Measurements from ENCODE around the gene GAS2L2. TPM values are rescaled to one million over a fixed set of nuclear protein-coding genes. Genes with fewer than 3 reads are reported as not detected.

Gene GAS2L2
- 0.04 TPM for total RNA-seq
- not detected for polyA plus RNA-seq (ENCODE audit: insufficient read depth in 1 of 8, insufficient read length in 8 of 8, low replicate concordance in 1 of 8)
- long read RNA-seq, donor 1 = 0 reads
- long read RNA-seq, donor 2 = 0 reads
- long read RNA-seq, donor 3 = 0 reads
- long read RNA-seq, donor 4 = 0 reads
- long read RNA-seq, donor 5 = 0 reads
- long read RNA-seq, donor 6 = 0 reads
- long read RNA-seq, donor 7 = 0 reads
- long read RNA-seq, donor 8 = 0 reads
- long read RNA-seq, donor 9 = 0 reads
- long read RNA-seq, donor 10 = 0 reads
- long read RNA-seq, donor 11 = 0 reads

DNA sequence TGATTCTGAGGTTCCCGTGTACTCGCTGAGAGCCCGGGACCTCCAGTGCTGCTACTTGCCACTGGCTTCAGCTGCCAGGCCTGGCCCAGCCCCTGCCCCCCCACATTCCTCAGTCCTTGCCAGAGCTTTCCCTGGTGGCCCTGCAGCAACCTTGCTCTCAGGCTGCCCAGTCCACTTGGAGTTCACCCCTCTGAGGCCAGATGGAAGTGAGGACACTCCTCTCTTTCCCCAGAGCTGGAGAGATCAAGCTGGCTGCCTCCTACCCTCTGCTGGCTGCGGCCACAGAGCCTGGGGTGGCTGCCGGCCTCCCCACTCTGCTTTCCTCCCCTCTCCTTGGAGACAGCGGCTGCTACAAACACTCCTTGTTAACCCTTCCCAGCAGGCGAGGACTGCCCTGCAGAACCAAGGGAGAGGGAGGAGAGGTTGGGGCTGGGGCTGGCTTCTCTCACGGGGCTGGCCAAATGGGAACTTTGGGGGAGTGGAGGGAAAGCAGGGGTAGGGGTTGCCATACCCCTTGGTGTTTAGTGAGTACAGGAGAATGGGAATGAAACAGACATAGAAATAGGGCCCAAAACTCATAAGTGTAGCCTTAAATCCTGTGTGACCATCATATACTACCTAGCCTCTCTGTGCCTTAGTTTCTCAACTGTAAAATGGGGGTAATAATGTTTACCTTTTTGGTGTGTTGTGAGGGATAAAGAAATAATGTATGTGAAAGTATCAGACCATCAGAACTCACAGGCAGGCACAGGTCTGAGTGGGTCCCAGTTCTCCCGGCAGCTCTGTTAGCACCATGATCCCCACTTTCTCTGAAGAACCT, at the start of gene GAS2L2:
Gene GAS2L2, minus strand, starts transcription at position 295 of the 820 bp plus-strand sequence. CDS start 389 bp downstream, outside the sequence.
- WGBS (ENCODE audit: insufficient coverage) = 29% methylated on average over 6 of the region's 9 CpGs
- DNase-seq = no peak
- Histone ChIP-seq H3K36me3 (ENCODE audit: control insufficient read depth, insufficient read depth, low read length) (no peaks in the 10 kb centered on the region), H3K27ac (ENCODE audit: low read length) (no peak within 1 kb of the TSS), H3K27me3 (ENCODE audit: control insufficient read depth, insufficient read depth, low read length) (peaks cover 37% of the 10 kb centered on the region), H3K4me1 (ENCODE audit: control insufficient read depth, insufficient read depth, low read length) (no peaks in the 10 kb centered on the region), H3K4me3 (ENCODE audit: low read length) (no peak within 1 kb of the TSS), H3K9me3 (replicated peaks; ENCODE audit: control insufficient read depth, low read depth, low read length) (no peaks in the 10 kb centered on the region)

DNA sequence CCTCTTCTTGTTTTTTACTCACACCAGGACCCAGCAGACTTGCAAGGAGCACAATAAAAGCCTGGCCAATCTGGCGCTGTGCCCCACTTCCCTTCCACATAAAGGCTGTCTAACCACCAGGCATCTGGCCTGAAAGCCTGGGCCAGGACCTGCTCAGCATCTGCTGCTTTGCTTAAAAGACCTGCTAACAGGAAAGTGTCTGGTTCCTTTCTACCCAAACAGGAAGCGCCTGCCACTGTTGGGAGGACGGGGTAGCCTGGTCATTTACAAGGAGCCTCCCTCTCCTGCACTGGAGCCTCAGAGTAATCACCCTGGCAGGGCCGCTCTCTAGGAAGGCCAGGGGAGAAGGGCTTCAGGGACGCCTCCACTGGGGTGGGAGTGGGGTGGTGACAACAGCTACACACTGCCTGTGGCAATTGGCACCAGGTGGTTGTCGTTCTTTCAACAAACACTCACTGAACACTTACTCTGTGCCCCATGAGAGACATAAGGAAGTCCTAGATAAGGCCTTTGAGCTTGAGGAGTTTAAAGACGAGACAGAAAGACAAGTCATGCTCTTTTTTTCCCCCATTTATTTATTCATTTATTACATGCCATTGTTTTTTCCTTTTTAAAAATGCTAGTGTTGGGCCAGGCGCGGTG, 48.7 kb upstream of the GAS2L2 start:
- peaks cover 13% of the 10 kb centered on the region for H3K27me3 ChIP-seq (ENCODE audit: control insufficient read depth, insufficient read depth, low read length)
- H3K27ac ChIP-seq (ENCODE audit: low read length) = peak overlapping the region; percentile 69
- H3K4me3 ChIP-seq (ENCODE audit: low read length) = no peak overlapping the region
- peak; percentile 86 for DNase-seq
- 20% methylated on average over 1 of the region's 9 CpGs for WGBS (ENCODE audit: insufficient coverage)
- no peaks in the 10 kb centered on the region for H3K9me3 ChIP-seq (replicated peaks; ENCODE audit: control insufficient read depth, low read depth, low read length)
- H3K4me1 ChIP-seq (ENCODE audit: control insufficient read depth, insufficient read depth, low read length) = peaks cover 20% of the 10 kb centered on the region
- H3K36me3 ChIP-seq (ENCODE audit: control insufficient read depth, insufficient read depth, low read length) = no peaks in the 10 kb centered on the region

DNA sequence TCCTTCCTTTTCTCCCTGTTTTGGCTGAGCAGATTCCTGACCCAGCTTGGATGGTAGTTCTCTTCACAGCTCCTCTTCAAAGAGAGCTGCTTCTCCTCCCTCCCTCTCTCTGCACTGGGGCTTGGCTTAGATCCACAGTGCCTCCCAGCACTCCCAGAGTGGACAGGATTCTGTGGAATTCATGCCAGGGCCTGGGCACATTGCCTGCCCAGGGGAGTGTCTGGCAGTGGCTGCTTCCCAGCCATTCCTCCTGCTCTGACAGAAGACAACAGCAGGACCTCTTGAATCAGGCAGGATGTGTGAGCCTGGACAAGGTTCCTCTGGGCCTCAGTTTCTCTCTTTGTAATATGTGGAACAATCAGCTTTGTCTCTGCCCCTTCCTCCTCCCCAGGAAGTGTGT, 46.9 kb upstream of the GAS2L2 start:
- Histone ChIP-seq H3K27ac (ENCODE audit: low read length) (no peak overlapping the region), H3K9me3 (replicated peaks; ENCODE audit: control insufficient read depth, low read depth, low read length) (no peaks in the 10 kb centered on the region), H3K4me3 (ENCODE audit: low read length) (no peak overlapping the region), H3K36me3 (ENCODE audit: control insufficient read depth, insufficient read depth, low read length) (no peaks in the 10 kb centered on the region), H3K27me3 (ENCODE audit: control insufficient read depth, insufficient read depth, low read length) (peaks cover 24% of the 10 kb centered on the region), H3K4me1 (ENCODE audit: control insufficient read depth, insufficient read depth, low read length) (peaks cover 27% of the 10 kb centered on the region)
- DNase-seq = peak; percentile 85

DNA sequence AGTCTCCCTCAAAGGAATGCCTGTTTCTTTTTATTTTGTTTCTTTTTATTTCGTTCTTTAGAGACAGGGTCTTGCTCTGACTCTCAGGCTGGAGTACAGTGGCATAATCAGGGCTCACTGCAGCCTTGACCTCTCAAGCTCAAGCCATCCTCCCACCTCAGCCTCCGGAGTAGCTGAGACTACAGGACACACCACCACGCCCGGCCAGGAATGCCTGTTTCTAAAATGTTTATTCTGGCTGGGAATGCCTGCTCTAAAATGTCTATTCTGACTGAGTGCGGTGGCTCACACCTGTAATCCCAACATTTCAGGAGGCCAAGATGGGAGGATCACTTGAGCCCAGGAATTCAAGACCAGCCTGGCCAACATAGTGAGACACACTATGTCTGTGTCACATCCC, 44.9 kb upstream of the GAS2L2 start:
- no peak for DNase-seq
- Histone ChIP-seq H3K36me3 (ENCODE audit: control insufficient read depth, insufficient read depth, low read length) (no peaks in the 10 kb centered on the region), H3K9me3 (replicated peaks; ENCODE audit: control insufficient read depth, low read depth, low read length) (no peaks in the 10 kb centered on the region), H3K4me3 (ENCODE audit: low read length) (no peak overlapping the region), H3K4me1 (ENCODE audit: control insufficient read depth, insufficient read depth, low read length) (peaks cover 27% of the 10 kb centered on the region), H3K27me3 (ENCODE audit: control insufficient read depth, insufficient read depth, low read length) (peaks cover 43% of the 10 kb centered on the region), H3K27ac (ENCODE audit: low read length) (no peak overlapping the region)
- 62% methylated on average over 5 of the region's 5 CpGs for WGBS (ENCODE audit: insufficient coverage)

DNA sequence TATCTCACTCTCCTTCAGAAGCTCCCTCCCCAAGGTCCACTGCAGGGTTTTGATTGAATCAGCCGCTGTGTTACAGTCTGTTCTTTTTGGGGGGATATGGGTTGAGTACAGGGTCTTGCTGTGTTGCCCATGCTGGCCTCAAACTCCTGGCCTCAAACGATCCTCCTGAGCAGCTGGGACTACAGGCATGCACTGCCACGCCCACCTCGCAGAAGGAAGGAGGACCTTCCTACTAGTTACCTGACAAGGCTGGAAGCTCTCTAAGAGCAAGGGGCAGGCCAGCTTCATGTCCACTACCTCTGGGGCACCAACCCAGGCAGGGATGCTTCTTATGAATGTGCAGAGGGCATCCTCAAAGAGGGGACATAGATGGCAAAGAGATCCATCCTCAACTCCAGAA, 44.3 kb upstream of the GAS2L2 start:
- no peak overlapping the region for H3K27ac ChIP-seq (ENCODE audit: low read length)
- no peak overlapping the region for H3K4me3 ChIP-seq (ENCODE audit: low read length)
- H3K9me3 ChIP-seq (replicated peaks; ENCODE audit: control insufficient read depth, low read depth, low read length) = no peaks in the 10 kb centered on the region
- H3K4me1 ChIP-seq (ENCODE audit: control insufficient read depth, insufficient read depth, low read length) = peaks cover 27% of the 10 kb centered on the region
- H3K27me3 ChIP-seq (ENCODE audit: control insufficient read depth, insufficient read depth, low read length) = peaks cover 43% of the 10 kb centered on the region
- 31% methylated on average over 2 of the region's 4 CpGs for WGBS (ENCODE audit: insufficient coverage)
- DNase-seq = no peak
- no peaks in the 10 kb centered on the region for H3K36me3 ChIP-seq (ENCODE audit: control insufficient read depth, insufficient read depth, low read length)

DNA sequence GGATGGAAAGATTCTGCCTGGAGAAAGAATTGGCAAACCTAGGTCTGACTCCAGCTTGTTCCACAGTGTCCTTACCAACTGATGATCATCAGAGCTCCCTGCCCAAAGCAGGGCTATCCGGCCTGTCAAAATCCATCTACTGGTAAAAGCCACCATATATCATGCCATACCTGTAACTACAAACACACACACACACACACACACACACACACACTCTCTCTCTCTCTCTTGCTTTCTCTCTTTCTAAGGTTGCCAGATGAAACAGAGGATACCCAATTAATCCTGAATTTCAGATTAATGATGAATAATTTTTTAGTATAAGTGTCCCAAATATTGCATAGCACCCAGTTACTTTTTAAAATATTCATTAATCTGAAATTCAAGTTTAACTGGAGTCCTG, 43.9 kb upstream of the GAS2L2 start:
- Histone ChIP-seq H3K4me3 (ENCODE audit: low read length) (no peak overlapping the region), H3K27ac (ENCODE audit: low read length) (no peak overlapping the region), H3K27me3 (ENCODE audit: control insufficient read depth, insufficient read depth, low read length) (peaks cover 47% of the 10 kb centered on the region), H3K36me3 (ENCODE audit: control insufficient read depth, insufficient read depth, low read length) (no peaks in the 10 kb centered on the region), H3K4me1 (ENCODE audit: control insufficient read depth, insufficient read depth, low read length) (peaks cover 27% of the 10 kb centered on the region), H3K9me3 (replicated peaks; ENCODE audit: control insufficient read depth, low read depth, low read length) (no peaks in the 10 kb centered on the region)
- DNase-seq = no peak
- WGBS (ENCODE audit: insufficient coverage) = 57% methylated on average over 1 of the region's 1 CpG

DNA sequence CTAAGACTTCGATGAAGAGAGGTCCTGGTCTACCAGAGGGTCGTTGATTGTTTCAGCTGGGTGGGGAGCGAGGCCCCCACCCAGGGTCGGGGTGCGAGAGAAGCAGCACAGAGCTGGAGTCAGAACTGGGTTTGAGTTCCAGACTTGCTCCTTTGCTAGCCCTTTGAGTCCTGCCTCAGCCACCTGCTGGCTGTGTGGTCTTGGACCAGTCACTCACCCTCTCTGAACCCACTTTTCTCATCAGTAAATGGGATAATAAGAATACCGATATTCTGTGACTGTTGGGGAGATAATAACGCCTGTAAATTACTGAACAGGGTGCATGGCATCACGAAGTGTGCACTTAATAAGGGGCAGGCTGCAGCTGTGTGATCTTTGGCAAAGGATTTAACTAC, 42.8 kb upstream of the GAS2L2 start:
- Histone ChIP-seq H3K9me3 (replicated peaks; ENCODE audit: control insufficient read depth, low read depth, low read length) (no peaks in the 10 kb centered on the region), H3K36me3 (ENCODE audit: control insufficient read depth, insufficient read depth, low read length) (no peaks in the 10 kb centered on the region), H3K27ac (ENCODE audit: low read length) (no peak overlapping the region), H3K27me3 (ENCODE audit: control insufficient read depth, insufficient read depth, low read length) (peaks cover 51% of the 10 kb centered on the region), H3K4me1 (ENCODE audit: control insufficient read depth, insufficient read depth, low read length) (peaks cover 23% of the 10 kb centered on the region), H3K4me3 (ENCODE audit: low read length) (peak overlapping the region; percentile 25)
- no peak for DNase-seq
- 30% methylated on average over 6 of the region's 8 CpGs for WGBS (ENCODE audit: insufficient coverage)

DNA sequence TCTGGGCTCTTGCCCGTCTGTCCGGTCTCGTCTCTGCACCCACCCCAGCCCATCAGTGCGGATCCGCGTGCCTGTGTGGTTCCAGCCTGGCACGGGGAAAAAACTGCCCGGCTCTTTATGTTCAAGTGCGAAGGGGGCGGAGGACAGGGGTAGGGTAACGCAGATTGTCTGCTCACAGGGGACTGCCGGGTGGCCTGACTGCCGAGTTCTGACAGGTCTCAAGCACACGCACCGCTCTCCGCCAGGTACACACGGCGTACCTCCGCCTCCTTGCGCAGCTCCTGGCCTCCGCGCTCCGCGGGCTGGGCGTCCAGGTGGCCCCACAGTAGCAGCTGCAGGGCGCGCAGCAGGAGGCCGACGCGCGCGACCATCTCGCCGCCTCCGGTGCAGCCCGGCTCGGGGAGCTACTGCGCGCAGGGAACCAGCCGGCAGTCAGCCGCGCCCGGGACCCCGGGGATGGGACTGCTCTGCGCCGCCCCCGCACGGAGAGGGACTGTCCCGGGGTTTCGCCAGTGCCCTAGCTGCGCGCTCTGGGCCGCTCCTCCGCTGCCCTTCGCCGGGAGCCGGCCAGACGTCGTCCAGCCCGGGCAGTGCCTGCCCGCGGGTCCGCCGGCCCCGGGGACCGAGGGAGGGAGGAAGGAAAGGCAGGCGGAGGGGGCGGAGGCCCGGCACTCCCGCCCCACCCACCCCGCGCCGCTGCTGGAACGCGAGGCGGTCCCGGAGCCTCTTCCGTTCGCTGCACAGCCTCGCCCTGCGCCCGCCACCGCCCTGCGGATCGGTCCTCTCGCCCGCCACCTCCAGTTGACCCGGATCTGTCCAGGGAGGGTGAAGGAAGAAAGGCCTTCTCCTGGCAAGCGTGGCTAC, 42.2 kb upstream of the GAS2L2 start, which contains the start of gene MMP28:
Gene MMP28, minus strand, starts transcription at position 635 of the 864 bp plus-strand sequence. Its CDS starts 264 bp downstream, at position 371.
- Histone ChIP-seq H3K9me3 (replicated peaks; ENCODE audit: control insufficient read depth, low read depth, low read length) (no peaks in the 10 kb centered on the region), H3K4me3 (ENCODE audit: low read length) (peak within 1 kb of the TSS; percentile 25), H3K27me3 (ENCODE audit: control insufficient read depth, insufficient read depth, low read length) (peaks cover 51% of the 10 kb centered on the region), H3K27ac (ENCODE audit: low read length) (no peak within 1 kb of the TSS), H3K36me3 (ENCODE audit: control insufficient read depth, insufficient read depth, low read length) (no peaks in the 10 kb centered on the region), H3K4me1 (ENCODE audit: control insufficient read depth, insufficient read depth, low read length) (peaks cover 20% of the 10 kb centered on the region)
- DNase-seq = peak; percentile 30
- under 1% methylated on average over 67 of the region's 89 CpGs for WGBS (ENCODE audit: insufficient coverage)

DNA sequence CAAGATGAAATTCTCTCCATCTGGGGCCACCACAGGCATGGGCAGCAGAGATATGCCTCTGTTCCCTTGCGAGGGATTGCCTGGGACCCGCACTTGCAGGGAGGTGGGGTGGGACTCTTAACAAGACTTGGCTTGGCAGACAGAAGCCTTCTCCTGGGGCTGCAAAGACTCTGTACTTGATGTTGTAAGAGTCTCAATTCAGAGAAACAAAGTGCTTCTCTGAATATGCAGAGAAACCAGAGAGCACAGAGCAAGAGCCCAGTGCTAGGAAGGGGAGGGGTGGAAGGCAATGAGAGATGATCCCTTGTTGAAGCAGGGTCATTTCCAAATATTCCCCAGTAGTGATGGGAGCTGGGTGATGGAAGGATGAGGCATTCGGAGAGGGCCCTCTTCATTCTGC, 40.2 kb upstream of the GAS2L2 start:
- Histone ChIP-seq H3K27me3 (ENCODE audit: control insufficient read depth, insufficient read depth, low read length) (peaks cover 53% of the 10 kb centered on the region), H3K36me3 (ENCODE audit: control insufficient read depth, insufficient read depth, low read length) (no peaks in the 10 kb centered on the region), H3K27ac (ENCODE audit: low read length) (no peak overlapping the region), H3K4me1 (ENCODE audit: control insufficient read depth, insufficient read depth, low read length) (peaks cover 11% of the 10 kb centered on the region), H3K9me3 (replicated peaks; ENCODE audit: control insufficient read depth, low read depth, low read length) (no peaks in the 10 kb centered on the region), H3K4me3 (ENCODE audit: low read length) (no peak overlapping the region)
- WGBS (ENCODE audit: insufficient coverage) = 67% methylated on average over 3 of the region's 3 CpGs
- DNase-seq = no peak
